Astrocyte (in vitro differentiated cells and primary cell): ENCODE measurements around the gene POLR2I. TPM values are rescaled to one million over a fixed set of nuclear protein-coding genes. Genes with fewer than 3 reads are reported as not detected.

Source experiments
- DNase-seq: peaks from one replicate; pipeline ENCODE4 v3.0.0-alpha.2; 2010; ENCODE audit warnings: low read depth
- FAIRE-seq: peaks from 2 replicates; lab custom pipeline; 2011; peaks lifted over from hg19 to GRCh38; lab: Jason Lieb, UNC
- H2AFZ ChIP-seq: 2 replicates; pipeline ENCODE4 v1.6.0; 2012; ENCODE audit warnings: low read depth, low read length, inconsistent platforms
- H3K27ac ChIP-seq: 2 replicates; pipeline ENCODE4 v1.5.1; 2011; ENCODE audit warnings: low read depth, low read length, inconsistent platforms
- H3K27me3 ChIP-seq: 2 replicates; pipeline ENCODE4 v1.6.0; 2011; ENCODE audit warnings: low read length, inconsistent platforms; ENCODE audit not compliant: insufficient read depth
- H3K36me3 ChIP-seq: 2 replicates; pipeline ENCODE4 v1.5.1; 2011; ENCODE audit warnings: low read length, inconsistent platforms; ENCODE audit not compliant: insufficient read depth
- H3K4me1 ChIP-seq: 2 replicates; pipeline ENCODE4 v1.5.1; 2011; ENCODE audit warnings: low read length, inconsistent platforms; ENCODE audit not compliant: insufficient read depth
- H3K4me2 ChIP-seq: 2 replicates; pipeline ENCODE4 v1.6.0; 2012; ENCODE audit warnings: low read length, inconsistent platforms
- H3K4me3 ChIP-seq: 2 replicates; pipeline ENCODE4 v1.5.1; 2011; ENCODE audit warnings: low read depth, mild to moderate bottlenecking, low read length, inconsistent platforms; ENCODE audit not compliant: insufficient read depth
- H3K79me2 ChIP-seq: 2 replicates; pipeline ENCODE4 v1.6.0; 2012; ENCODE audit warnings: mild to moderate bottlenecking, low read length, inconsistent platforms; ENCODE audit not compliant: insufficient read depth
- H3K9ac ChIP-seq: 2 replicates; pipeline ENCODE4 v1.6.0; 2012; ENCODE audit warnings: mild to moderate bottlenecking, low read length, inconsistent platforms
- H3K9me3 ChIP-seq: 2 replicates; pipeline ENCODE4 v1.5.1; 2012; ENCODE audit warnings: low read depth, mild to moderate bottlenecking, low read length, inconsistent platforms; ENCODE audit not compliant: insufficient read depth
- H4K20me1 ChIP-seq: 2 replicates; pipeline ENCODE4 v1.6.0; 2012; ENCODE audit warnings: low read length, inconsistent platforms; ENCODE audit not compliant: insufficient read depth
- H3K27ac Mint-ChIP-seq: one replicate; pipeline ENCODE4 v1.8.0; 2021; ENCODE audit warnings: mild to moderate bottlenecking, mixed read lengths; ENCODE audit not compliant: unreplicated experiment
- H3K27me3 Mint-ChIP-seq: one replicate; pipeline ENCODE4 v1.8.0; 2021; ENCODE audit warnings: low read depth, mixed read lengths; ENCODE audit not compliant: unreplicated experiment
- H3K36me3 Mint-ChIP-seq: one replicate; pipeline ENCODE4 v1.8.0; 2021; ENCODE audit warnings: low read depth, mixed read lengths; ENCODE audit not compliant: unreplicated experiment
- H3K4me1 Mint-ChIP-seq: one replicate; pipeline ENCODE4 v1.8.0; 2021; ENCODE audit warnings: low read depth, mixed read lengths; ENCODE audit not compliant: unreplicated experiment
- H3K4me3 Mint-ChIP-seq: one replicate; pipeline ENCODE4 v1.8.0; 2021; ENCODE audit warnings: mild to moderate bottlenecking, moderate library complexity, mixed read lengths; ENCODE audit not compliant: unreplicated experiment
- H3K9me3 Mint-ChIP-seq: one replicate; pipeline ENCODE4 v1.8.0; 2021; ENCODE audit warnings: mild to moderate bottlenecking, mixed read lengths; ENCODE audit not compliant: unreplicated experiment
- EZH2 ChIP-seq: IDR thresholded peaks from 2 replicates; pipeline ENCODE4 v1.6.1; 2012; ENCODE audit warnings: mild to moderate bottlenecking, low read length, inconsistent platforms; ENCODE audit not compliant: insufficient read depth
- total RNA-seq: library from RNA; stranded (reverse); gene quantifications from 2 replicates; pipeline ENCODE4 v1.2.1, GENCODE V29; 2021
- TF ChIP-seq, protein P1 (sequence below): IDR thresholded peaks from 2 replicates; pipeline ENCODE4 v1.5.1; 2011; ENCODE audit warnings: low read depth, mild to moderate bottlenecking, inconsistent platforms, low read length, moderate library complexity; ENCODE audit not compliant: insufficient read depth

POLR2I gene
- total RNA-seq, 1 donor from 2014 or later, result 65.1 TPM

DNA sequence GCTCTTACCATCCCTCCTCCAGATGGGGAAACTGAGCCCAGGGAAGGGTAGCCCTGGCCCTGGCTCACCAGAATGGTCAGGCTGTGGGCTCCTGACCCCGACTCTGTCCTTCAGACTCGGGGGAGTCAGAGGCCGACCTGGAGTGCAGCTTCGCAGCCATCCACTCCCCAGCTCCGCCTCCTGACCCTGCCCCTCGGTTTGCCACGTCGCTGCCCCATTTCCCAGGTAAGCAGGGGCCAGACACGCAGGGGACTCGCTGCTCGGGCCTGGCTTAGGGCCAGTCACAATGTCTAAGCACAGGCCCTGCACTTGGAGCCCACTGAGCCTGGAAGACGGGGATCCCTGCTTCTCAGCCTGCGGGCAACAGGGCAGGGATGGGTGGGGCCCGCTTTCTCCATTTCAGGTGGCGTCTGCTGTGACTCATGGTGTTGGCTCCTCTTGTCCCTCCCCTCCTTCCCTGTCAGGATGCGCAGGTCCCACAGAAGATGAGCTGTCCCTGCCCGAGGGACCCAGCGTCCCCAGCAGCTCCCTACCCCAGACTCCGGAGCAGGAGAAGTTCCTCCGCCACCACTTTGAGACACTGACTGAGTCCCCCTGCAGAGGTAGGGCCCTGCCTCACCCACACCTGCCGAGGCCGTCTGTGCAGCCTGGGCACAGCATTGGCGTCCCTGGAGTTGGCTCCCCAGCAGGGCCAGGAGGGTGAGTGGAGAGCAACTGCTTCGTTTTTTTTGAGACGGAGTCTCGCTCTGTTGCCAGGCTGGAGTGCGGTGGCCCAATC, 12.9 kb downstream of the POLR2I start:
- peaks cover 3% of the 10 kb centered on the region for H3K27me3 Mint-ChIP-seq
- Histone ChIP-seq H3K27ac (no peak overlapping the region), H3K79me2 (no peaks in the 10 kb centered on the region), H3K4me3 (no peak overlapping the region), H2AFZ (no peak overlapping the region), H3K27me3 (no peaks in the 10 kb centered on the region), H3K4me1 (no peaks in the 10 kb centered on the region), H3K4me2 (no peak overlapping the region), H4K20me1 (no peaks in the 10 kb centered on the region), H3K9me3 (no peaks in the 10 kb centered on the region), H3K36me3 (peaks cover 3% of the 10 kb centered on the region), H3K9ac (no peak overlapping the region)
- TF ChIP-seq, protein P1, sequence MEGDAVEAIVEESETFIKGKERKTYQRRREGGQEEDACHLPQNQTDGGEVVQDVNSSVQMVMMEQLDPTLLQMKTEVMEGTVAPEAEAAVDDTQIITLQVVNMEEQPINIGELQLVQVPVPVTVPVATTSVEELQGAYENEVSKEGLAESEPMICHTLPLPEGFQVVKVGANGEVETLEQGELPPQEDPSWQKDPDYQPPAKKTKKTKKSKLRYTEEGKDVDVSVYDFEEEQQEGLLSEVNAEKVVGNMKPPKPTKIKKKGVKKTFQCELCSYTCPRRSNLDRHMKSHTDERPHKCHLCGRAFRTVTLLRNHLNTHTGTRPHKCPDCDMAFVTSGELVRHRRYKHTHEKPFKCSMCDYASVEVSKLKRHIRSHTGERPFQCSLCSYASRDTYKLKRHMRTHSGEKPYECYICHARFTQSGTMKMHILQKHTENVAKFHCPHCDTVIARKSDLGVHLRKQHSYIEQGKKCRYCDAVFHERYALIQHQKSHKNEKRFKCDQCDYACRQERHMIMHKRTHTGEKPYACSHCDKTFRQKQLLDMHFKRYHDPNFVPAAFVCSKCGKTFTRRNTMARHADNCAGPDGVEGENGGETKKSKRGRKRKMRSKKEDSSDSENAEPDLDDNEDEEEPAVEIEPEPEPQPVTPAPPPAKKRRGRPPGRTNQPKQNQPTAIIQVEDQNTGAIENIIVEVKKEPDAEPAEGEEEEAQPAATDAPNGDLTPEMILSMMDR, result no peak
- no peak for TF ChIP-seq EZH2
- no peaks in the 10 kb centered on the region for H3K9me3 Mint-ChIP-seq
- no peak for FAIRE-seq
- DNase-seq, result no peak
- no peak overlapping the region for H3K4me3 Mint-ChIP-seq
- H3K4me1 Mint-ChIP-seq, result peaks cover 7% of the 10 kb centered on the region
- H3K36me3 Mint-ChIP-seq, result peaks cover 4% of the 10 kb centered on the region
- H3K27ac Mint-ChIP-seq, result no peak overlapping the region

DNA sequence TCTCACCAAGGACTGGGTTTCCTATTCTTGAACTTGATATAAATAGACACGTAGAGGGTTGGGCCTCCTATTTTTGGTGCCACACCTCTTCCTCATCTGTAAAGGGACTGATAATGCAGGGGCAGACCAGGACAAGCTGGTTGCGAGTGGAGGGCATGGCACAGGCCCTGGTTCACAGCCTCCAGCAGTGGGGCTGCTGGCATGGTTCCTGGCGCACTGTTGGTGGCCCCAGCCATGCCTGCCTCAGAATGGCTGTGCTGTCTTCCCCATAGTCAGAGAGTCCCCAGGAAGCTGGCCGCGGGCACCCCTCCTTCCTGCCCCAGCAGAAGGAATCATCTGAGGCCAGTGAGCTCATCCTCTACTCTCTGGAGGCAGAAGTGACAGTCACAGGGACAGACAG, 14.2 kb downstream of the POLR2I start:
- no peak overlapping the region for H3K4me3 Mint-ChIP-seq
- H3K9me3 ChIP-seq, result no peaks in the 10 kb centered on the region
- DNase-seq (no peak), FAIRE-seq (no peak)
- H3K36me3 Mint-ChIP-seq, result no peaks in the 10 kb centered on the region
- peaks cover 7% of the 10 kb centered on the region for H3K4me1 Mint-ChIP-seq
- H3K27ac Mint-ChIP-seq, result no peak overlapping the region
- H3K27ac ChIP-seq, result no peak overlapping the region
- no peak for TF ChIP-seq EZH2
- TF ChIP-seq, protein P1, result no peak
- no peaks in the 10 kb centered on the region for H3K9me3 Mint-ChIP-seq
- no peak overlapping the region for H3K4me3 ChIP-seq
- no peak overlapping the region for H3K9ac ChIP-seq
- peaks cover 3% of the 10 kb centered on the region for H3K27me3 Mint-ChIP-seq
- H3K79me2 ChIP-seq, result no peaks in the 10 kb centered on the region
- no peak overlapping the region for H2AFZ ChIP-seq
- H3K4me1 ChIP-seq, result no peaks in the 10 kb centered on the region
- peaks cover 3% of the 10 kb centered on the region for H3K36me3 ChIP-seq
- H3K27me3 ChIP-seq, result no peaks in the 10 kb centered on the region
- no peak overlapping the region for H3K4me2 ChIP-seq
- no peaks in the 10 kb centered on the region for H4K20me1 ChIP-seq

DNA sequence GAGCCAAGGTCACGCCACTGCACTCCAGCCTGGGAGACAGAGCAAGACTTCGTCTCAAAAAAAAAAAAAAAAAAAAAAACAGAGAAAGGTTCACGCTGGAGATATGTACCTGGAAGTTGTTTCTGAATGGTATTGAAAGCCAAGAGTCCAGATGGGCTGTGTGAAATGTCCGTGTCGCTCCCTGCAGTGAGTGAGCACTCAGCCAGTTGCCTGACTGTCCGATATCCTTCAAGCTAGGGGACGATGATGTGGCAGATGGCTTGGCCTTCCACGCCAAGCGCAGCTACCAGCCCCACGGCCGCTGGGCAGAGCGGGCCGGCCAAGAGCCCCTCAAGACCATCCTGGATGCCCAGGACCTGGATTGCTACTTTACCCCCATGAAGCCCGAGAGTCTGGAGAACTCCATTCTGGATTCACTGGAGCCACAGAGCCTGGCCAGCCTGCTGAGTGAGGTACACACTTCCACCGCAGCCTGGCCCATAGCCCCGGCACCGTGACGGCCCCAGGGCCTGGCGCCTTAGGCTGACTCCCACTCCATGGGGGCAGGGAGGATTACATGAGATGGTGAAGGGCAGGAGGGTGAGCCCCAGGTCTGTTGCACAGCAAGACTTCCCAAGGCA, 15.4 kb downstream of the POLR2I start:
- DNase-seq, result no peak
- Histone ChIP-seq H3K79me2 (no peaks in the 10 kb centered on the region), H3K4me1 (no peaks in the 10 kb centered on the region), H3K36me3 (peaks cover 8% of the 10 kb centered on the region), H3K9ac (no peak overlapping the region), H3K27ac (no peak overlapping the region), H3K27me3 (no peaks in the 10 kb centered on the region), H3K4me2 (no peak overlapping the region), H2AFZ (no peak overlapping the region), H3K9me3 (no peaks in the 10 kb centered on the region), H3K4me3 (no peak overlapping the region), H4K20me1 (no peaks in the 10 kb centered on the region)
- H3K9me3 Mint-ChIP-seq, result no peaks in the 10 kb centered on the region
- H3K27ac Mint-ChIP-seq, result no peak overlapping the region
- H3K36me3 Mint-ChIP-seq, result no peaks in the 10 kb centered on the region
- no peak overlapping the region for H3K4me3 Mint-ChIP-seq
- TF ChIP-seq, protein P1, result no peak
- TF ChIP-seq EZH2, result no peak
- no peak for FAIRE-seq
- peaks cover 4% of the 10 kb centered on the region for H3K4me1 Mint-ChIP-seq
- peaks cover 3% of the 10 kb centered on the region for H3K27me3 Mint-ChIP-seq
